Prostate gland (tissue), 2 donors: ENCODE measurements around the gene CRYBG1. TPM values are rescaled to one million over a fixed set of nuclear protein-coding genes. Genes with fewer than 3 reads are reported as not detected.

ENCODE experiments used
- DNase-seq: peaks from one replicate; pipeline ENCODE4 v3.0.0-alpha.2; 2019; ENCODE audit warnings: low spot score
- H3K27ac ChIP-seq, 2 donors: fragments of 200-600 bp; sonication (generic); 2 replicates each; pipeline ENCODE4 v1.5.1; 2017 to 2019
- H3K27me3 ChIP-seq: fragments of 200-600 bp; sonication (generic); replicated peaks from 2 replicates; pipeline ENCODE4 v1.5.1; 2019; ENCODE audit not compliant: insufficient read depth
- H3K36me3 ChIP-seq, 2 donors: fragments of 200-600 bp; sonication (generic); 1 replicate in 1 of 2; 2 replicates in 1 of 2; pipeline versions ENCODE4 v1.5.1 to v1.8.1; 2017 to 2019
- H3K4me1 ChIP-seq: fragments of 200-600 bp; sonication (generic); replicated peaks from 2 replicates; pipeline ENCODE4 v1.5.1; 2019
- H3K4me3 ChIP-seq, 2 donors: fragments of 200-600 bp; sonication (generic); 2 replicates each; pipeline ENCODE4 v1.5.1; 2017 to 2019
- H3K9me3 ChIP-seq: fragments of 200-600 bp; sonication (generic); 2 replicates; pipeline ENCODE4 v1.5.1; 2017
- CTCF ChIP-seq, 4 experiments: fragments of 200-600 bp in 2 of 4; fragments of 450-650 bp in 2 of 4; sonication (generic) in 2 of 4; IDR thresholded peaks; 1 replicate in 3 of 4; 2 replicates in 1 of 4; pipeline ENCODE4 v1.5.1; 2016 to 2019; ENCODE audit warnings: antibody characterized with exemption in 4 of 4, mild to moderate bottlenecking in 2 of 4, moderate library complexity in 2 of 4
- POLR2A ChIP-seq: fragments of 450-650 bp; IDR thresholded peaks from one replicate; pipeline ENCODE4 v1.6.1; 2016; ENCODE audit warnings: antibody characterized with exemption, mild to moderate bottlenecking
- POLR2AphosphoS5 ChIP-seq: sonication (generic); formaldehyde crosslinking; IDR thresholded peaks from one replicate; pipeline ENCODE4 v1.6.1; 2017; ENCODE audit warnings: antibody characterized with exemption
- WGBS: methylation state at CpG from one replicate; pipeline ENCODE4 v1.1.5; 2018; 5-methylcytosine and 5-hydroxymethylcytosine counted together
- intact Hi-C: fragments of 100-400 bp; cut with DNase I; formaldehyde crosslinking; loops from one replicate; pipeline ENCODE4 v1.14.2; 2022
- total RNA-seq, 2 donors: library from RNA; depleted of rRNA; stranded (reverse); fragments of >200 nt; gene quantifications; one replicate each; pipeline ENCODE4 v1.1.0, GENCODE V29; 2016

CRYBG1 gene
- total RNA-seq, 2 donors from 2014 or later = 39.9 to 75.4 TPM

DNA sequence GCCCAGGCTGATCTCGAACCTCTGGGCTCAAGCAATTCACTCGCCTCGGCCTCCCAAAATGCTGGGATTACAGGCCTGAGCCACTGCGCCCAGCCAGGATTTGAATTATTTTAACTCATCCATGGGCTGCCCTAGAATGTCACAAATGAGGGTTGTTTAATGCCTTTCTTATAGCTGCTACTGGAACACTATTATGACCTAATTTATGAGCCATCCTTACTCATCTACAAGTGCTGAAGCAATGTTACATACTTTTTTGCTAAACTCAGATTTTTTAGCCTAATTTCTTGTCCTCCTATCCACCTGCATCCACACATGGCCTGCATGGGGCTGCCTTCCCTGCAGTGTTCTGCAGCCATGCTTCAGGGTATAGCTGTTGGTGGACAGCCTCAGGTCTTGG, 208.9 kb downstream of the CRYBG1 start:
- Histone ChIP-seq H3K4me3 (no peak overlapping the region), H3K36me3 (no peaks in the 10 kb centered on the region)

GRCh38 chr6:106572436-106572835, 211.9 kb downstream of the CRYBG1 start:
- H3K4me3 ChIP-seq = no peak overlapping the region
- TF ChIP-seq POLR2AphosphoS5 = no peak
- TF ChIP-seq CTCF (IDR thresholded peaks at IDR 0.05) = no peak
- no peak for TF ChIP-seq POLR2A
- intact Hi-C loops = no loop called here
- peaks cover 6% of the 10 kb centered on the region for H3K4me1 ChIP-seq
- DNase-seq = no peak
- no peaks in the 10 kb centered on the region for H3K9me3 ChIP-seq
- H3K36me3 ChIP-seq = no peaks in the 10 kb centered on the region
- no peaks in the 10 kb centered on the region for H3K27me3 ChIP-seq
- no peak overlapping the region for H3K27ac ChIP-seq
- WGBS = 59% methylated on average over 5 of the region's 5 CpGs

More for the DNA sequence above, 208.9 kb downstream of the CRYBG1 start:
- TF ChIP-seq CTCF (IDR thresholded peaks at IDR 0.05) (no peak), POLR2A (no peak), POLR2AphosphoS5 (no peak)
- Histone ChIP-seq H3K4me1 (peaks cover 6% of the 10 kb centered on the region), H3K9me3 (no peaks in the 10 kb centered on the region), H3K27me3 (no peaks in the 10 kb centered on the region), H3K27ac (no peak overlapping the region)
- WGBS = 95% methylated on average over 4 of the region's 4 CpGs
- no peak for DNase-seq
- intact Hi-C loops = loop anchor here (5.0 to 10.0 kb wide), 3 partner anchors 122 to 1145 kb away; no protein-coding TSS in a partner anchor

GRCh38 chr6:106572875-106573585, 212.5 kb downstream of the CRYBG1 start:
- Histone ChIP-seq H3K4me1 (peaks cover 6% of the 10 kb centered on the region), H3K27me3 (no peaks in the 10 kb centered on the region), H3K9me3 (no peaks in the 10 kb centered on the region), H3K4me3 (no peak overlapping the region), H3K36me3 (no peaks in the 10 kb centered on the region), H3K27ac (no peak overlapping the region)
- WGBS = 18% methylated on average over 6 of the region's 6 CpGs
- peak; percentile 60 for DNase-seq
- intact Hi-C loops = no loop called here
- no peak for TF ChIP-seq CTCF (IDR thresholded peaks at IDR 0.05)
- TF ChIP-seq POLR2AphosphoS5 = peak; percentile 31
- TF ChIP-seq POLR2A = no peak

DNA sequence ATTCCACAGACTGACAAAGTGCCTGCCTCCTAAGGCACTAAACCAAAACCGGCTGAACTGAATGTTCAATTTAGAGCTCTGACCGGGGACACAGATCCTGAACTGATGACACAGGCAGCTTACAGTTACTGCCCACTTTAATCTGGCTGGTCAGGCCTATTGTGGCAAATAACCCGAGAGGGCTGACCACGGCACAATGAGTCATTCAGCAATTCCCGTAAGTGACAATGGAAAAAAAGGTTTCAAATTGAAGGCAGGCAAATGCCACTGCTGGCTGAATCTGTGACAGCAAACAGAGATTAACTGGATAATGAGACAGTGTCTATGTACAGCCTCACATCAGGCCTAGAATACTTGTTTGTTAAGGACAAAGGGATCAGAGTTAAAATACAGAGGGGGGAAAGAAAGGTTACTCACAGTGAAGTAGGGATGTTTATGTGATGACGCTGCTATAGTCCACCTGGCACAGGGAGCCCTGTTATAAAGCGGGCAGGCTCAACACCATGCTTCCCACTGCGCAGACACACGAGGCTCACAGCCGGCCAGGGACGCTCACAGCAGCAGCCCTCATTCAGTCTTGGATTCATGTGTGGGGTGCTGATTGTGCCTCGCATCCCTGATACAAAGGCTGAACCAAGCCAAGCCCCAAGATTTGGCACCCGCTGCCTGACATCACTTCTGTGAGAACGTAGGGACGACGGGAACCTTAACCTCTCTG, 214.4 kb downstream of the CRYBG1 start:
- TF ChIP-seq POLR2AphosphoS5 = peak; percentile 22
- TF ChIP-seq CTCF (IDR thresholded peaks at IDR 0.05) = no peak
- TF ChIP-seq POLR2A = no peak
- Histone ChIP-seq H3K36me3 (no peaks in the 10 kb centered on the region), H3K27ac (no peak overlapping the region), H3K9me3 (no peaks in the 10 kb centered on the region), H3K4me3 (no peak overlapping the region), H3K4me1 (peaks cover 6% of the 10 kb centered on the region), H3K27me3 (no peaks in the 10 kb centered on the region)
- intact Hi-C loops = no loop called here
- WGBS = 76% methylated on average over 16 of the region's 16 CpGs
- no peak for DNase-seq
